Smooth muscle cell (in vitro differentiated cells): ENCODE data around the gene CCDC24. TPM values are rescaled to one million over a fixed set of nuclear protein-coding genes. Genes with fewer than 3 reads are reported as not detected.

Source experiments
- DNase-seq: peaks from one replicate; lab custom pipeline; 2025; ENCODE audit not compliant: unreplicated experiment; lab: John Stamatoyannopoulos, UW
- H2AFZ ChIP-seq: fragments of 200-600 bp; sonication (generic); 2 replicates; pipeline ENCODE4 v1.6.0; 2016; ENCODE audit warnings: antibody characterized with exemption, low read depth, mild to moderate bottlenecking
- H3F3A ChIP-seq: fragments of 200-600 bp; sonication (generic); 2 replicates; pipeline ENCODE4 v1.6.0; 2017; ENCODE audit warnings: antibody characterized with exemption, low read depth
- H3K27ac ChIP-seq: fragments of 200-600 bp; sonication (generic); 2 replicates; pipeline ENCODE4 v1.5.1; 2016; ENCODE audit warnings: low read depth, mild to moderate bottlenecking
- H3K27me3 ChIP-seq: fragments of 200-600 bp; sonication (generic); 2 replicates; pipeline ENCODE4 v1.6.1; 2016; ENCODE audit warnings: low read depth, mild to moderate bottlenecking
- H3K36me3 ChIP-seq: fragments of 200-600 bp; sonication (generic); 2 replicates; pipeline ENCODE4 v1.5.1; 2016; ENCODE audit warnings: low read depth
- H3K4me1 ChIP-seq: fragments of 200-600 bp; sonication (generic); 2 replicates; pipeline ENCODE4 v1.5.1; 2016; ENCODE audit warnings: low read depth
- H3K4me2 ChIP-seq: fragments of 200-600 bp; sonication (generic); 2 replicates; pipeline ENCODE4 v1.6.0; 2016; ENCODE audit warnings: mild to moderate bottlenecking
- H3K4me3 ChIP-seq: fragments of 200-600 bp; sonication (generic); 2 replicates; pipeline ENCODE4 v1.5.1; 2016; ENCODE audit warnings: mild to moderate bottlenecking
- H3K79me2 ChIP-seq: fragments of 200-600 bp; sonication (generic); 2 replicates; pipeline ENCODE4 v1.6.0; 2016; ENCODE audit warnings: low read depth, mild to moderate bottlenecking
- H3K9ac ChIP-seq: fragments of 200-600 bp; sonication (generic); 2 replicates; pipeline ENCODE4 v1.6.0; 2016; ENCODE audit warnings: low read depth
- H3K9me3 ChIP-seq: fragments of 200-600 bp; sonication (generic); replicated peaks from 2 replicates; pipeline ENCODE4 v1.5.1; 2016; ENCODE audit warnings: low read depth
- H4K20me1 ChIP-seq: fragments of 200-600 bp; sonication (generic); 2 replicates; pipeline ENCODE4 v1.6.0; 2016; ENCODE audit warnings: low read depth
- WGBS: methylation state at CpG from one replicate; pipeline ENCODE4 v1.1.7; 2016; ENCODE audit warnings: low lambda C conversion rate; 5-methylcytosine and 5-hydroxymethylcytosine counted together
- polyA plus RNA-seq: library from polyadenylated mRNA; unstranded; fragments of >200 nt; fragmentation: Nextera tagmentation; extraction: Ambion mirVana; gene quantifications from 2 replicates; pipeline ENCODE4 v1.2.1, GENCODE V29; 2016
- total RNA-seq: library from RNA; depleted of rRNA; stranded (reverse); fragments of >200 nt; gene quantifications from 2 replicates; pipeline ENCODE4 v1.2.3, GENCODE V29; 2014
- TF ChIP-seq, protein P1 (sequence below): fragments of 200-600 bp; sonication (generic); IDR thresholded peaks from 2 replicates; pipeline ENCODE4 v1.5.1; 2017; ENCODE audit warnings: borderline replicate concordance, mild to moderate bottlenecking, antibody characterized with exemption; ENCODE audit not compliant: insufficient read depth, poor library complexity, severe bottlenecking

CCDC24 gene
- total and polyA plus RNA-seq, 2 experiments from 2014 or later = 6.5 to 11.4 TPM

DNA sequence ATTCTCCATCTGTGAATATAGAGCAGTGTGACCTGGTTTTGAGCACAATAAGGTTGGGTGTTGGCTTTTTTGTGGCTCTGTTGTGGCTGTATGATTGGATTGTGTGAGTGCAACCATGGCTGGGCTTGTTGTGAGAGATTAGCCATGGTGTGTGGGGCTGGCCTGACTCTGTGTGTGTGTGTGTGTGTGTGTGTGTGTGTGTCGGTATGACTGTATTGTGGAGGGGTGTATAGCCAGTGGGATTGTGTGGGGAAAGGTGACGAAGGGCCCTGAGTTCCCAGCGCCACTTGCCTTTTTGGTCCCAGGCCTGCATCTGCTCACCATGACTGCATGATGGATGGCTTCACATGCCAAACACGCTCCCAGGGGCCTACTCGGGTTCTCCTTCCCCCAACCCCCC, 45.8 kb downstream of the CCDC24 start:
- H2AFZ ChIP-seq = no peak overlapping the region
- no peak overlapping the region for H3K9ac ChIP-seq
- H4K20me1 ChIP-seq = no peaks in the 10 kb centered on the region
- H3K27me3 ChIP-seq = no peaks in the 10 kb centered on the region
- H3K27ac ChIP-seq = no peak overlapping the region
- H3K9me3 ChIP-seq = no peaks in the 10 kb centered on the region
- H3K4me3 ChIP-seq = no peak overlapping the region
- no peaks in the 10 kb centered on the region for H3F3A ChIP-seq
- 91% methylated on average over 4 of the region's 5 CpGs for WGBS
- TF ChIP-seq, protein P1, sequence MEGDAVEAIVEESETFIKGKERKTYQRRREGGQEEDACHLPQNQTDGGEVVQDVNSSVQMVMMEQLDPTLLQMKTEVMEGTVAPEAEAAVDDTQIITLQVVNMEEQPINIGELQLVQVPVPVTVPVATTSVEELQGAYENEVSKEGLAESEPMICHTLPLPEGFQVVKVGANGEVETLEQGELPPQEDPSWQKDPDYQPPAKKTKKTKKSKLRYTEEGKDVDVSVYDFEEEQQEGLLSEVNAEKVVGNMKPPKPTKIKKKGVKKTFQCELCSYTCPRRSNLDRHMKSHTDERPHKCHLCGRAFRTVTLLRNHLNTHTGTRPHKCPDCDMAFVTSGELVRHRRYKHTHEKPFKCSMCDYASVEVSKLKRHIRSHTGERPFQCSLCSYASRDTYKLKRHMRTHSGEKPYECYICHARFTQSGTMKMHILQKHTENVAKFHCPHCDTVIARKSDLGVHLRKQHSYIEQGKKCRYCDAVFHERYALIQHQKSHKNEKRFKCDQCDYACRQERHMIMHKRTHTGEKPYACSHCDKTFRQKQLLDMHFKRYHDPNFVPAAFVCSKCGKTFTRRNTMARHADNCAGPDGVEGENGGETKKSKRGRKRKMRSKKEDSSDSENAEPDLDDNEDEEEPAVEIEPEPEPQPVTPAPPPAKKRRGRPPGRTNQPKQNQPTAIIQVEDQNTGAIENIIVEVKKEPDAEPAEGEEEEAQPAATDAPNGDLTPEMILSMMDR = no peak
- DNase-seq = no peak
- H3K36me3 ChIP-seq = no peaks in the 10 kb centered on the region
- peaks cover 4% of the 10 kb centered on the region for H3K4me1 ChIP-seq
- H3K4me2 ChIP-seq = no peak overlapping the region
- no peaks in the 10 kb centered on the region for H3K79me2 ChIP-seq

DNA sequence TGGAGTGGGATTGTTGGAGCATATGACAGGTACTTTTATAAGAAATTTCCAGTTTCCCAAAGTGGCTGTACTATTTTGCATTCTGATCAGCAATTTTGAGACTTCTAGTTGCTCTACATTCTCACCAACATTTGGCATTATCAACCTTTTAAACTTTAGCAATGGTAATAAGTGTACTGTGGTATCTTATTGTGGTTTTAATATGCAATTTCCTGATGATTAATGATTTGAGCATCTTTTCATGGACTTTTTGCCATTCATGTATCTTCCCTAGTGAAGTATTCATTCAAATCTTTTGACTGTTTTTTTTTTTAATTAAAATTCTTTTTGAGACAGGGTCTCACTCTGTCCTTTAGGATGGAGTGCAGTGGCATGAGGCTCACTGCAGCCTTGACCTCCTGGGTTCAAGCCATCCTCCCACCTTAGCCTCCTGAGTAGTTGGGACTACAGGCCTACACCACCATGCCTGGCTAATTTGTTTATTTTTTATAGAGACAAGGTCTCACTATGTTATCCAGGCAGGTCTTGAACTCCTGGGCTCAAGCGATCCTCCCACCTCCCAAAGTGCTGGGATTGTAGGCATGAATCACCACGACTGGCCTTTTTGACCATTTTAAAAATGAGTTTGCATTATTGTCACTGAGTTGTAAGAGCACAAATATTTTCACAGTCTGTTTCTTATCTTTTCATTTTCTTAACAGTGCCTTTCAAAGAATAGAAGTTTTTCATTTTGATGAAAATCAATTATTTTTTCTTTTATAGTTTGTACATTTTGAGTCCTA, 47.7 kb downstream of the CCDC24 start:
- Histone ChIP-seq H3K27me3 (no peaks in the 10 kb centered on the region), H3K79me2 (no peaks in the 10 kb centered on the region), H3K36me3 (no peaks in the 10 kb centered on the region), H3K4me2 (no peak overlapping the region), H4K20me1 (no peaks in the 10 kb centered on the region), H2AFZ (no peak overlapping the region), H3K4me3 (no peak overlapping the region), H3F3A (no peaks in the 10 kb centered on the region), H3K4me1 (peaks cover 5% of the 10 kb centered on the region), H3K9me3 (no peaks in the 10 kb centered on the region), H3K9ac (no peak overlapping the region), H3K27ac (no peak overlapping the region)
- TF ChIP-seq, protein P1 = no peak
- no peak for DNase-seq
- 38% methylated on average over 2 of the region's 2 CpGs for WGBS

DNA sequence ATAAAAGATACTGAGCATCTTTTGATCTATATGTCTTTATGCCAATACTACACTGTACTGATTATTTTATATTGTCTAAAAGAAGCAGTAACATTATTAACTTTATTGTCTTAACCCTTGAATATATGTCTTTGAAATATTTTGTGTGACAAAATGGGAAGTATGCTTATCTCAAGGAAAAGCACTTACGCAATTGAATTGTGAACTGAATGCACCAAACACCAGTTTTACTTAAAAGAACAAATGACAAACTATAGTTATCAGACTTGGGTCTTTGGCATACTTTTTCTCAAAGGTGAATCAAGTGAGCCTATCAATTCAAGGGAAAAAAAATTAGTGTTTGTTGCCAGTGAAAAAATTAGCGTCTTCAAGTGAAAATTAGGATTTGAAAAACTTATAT, 49.0 kb downstream of the CCDC24 start:
- Histone ChIP-seq H3K4me3 (no peak overlapping the region), H3F3A (no peaks in the 10 kb centered on the region), H3K4me2 (no peak overlapping the region), H3K79me2 (no peaks in the 10 kb centered on the region), H3K9me3 (no peaks in the 10 kb centered on the region), H3K27ac (no peak overlapping the region), H2AFZ (no peak overlapping the region), H3K27me3 (no peaks in the 10 kb centered on the region), H3K36me3 (no peaks in the 10 kb centered on the region), H3K4me1 (peaks cover 6% of the 10 kb centered on the region), H3K9ac (no peak overlapping the region), H4K20me1 (no peaks in the 10 kb centered on the region)
- no peak for DNase-seq
- WGBS = 94% methylated on average over 2 of the region's 2 CpGs
- TF ChIP-seq, protein P1 = no peak

DNA sequence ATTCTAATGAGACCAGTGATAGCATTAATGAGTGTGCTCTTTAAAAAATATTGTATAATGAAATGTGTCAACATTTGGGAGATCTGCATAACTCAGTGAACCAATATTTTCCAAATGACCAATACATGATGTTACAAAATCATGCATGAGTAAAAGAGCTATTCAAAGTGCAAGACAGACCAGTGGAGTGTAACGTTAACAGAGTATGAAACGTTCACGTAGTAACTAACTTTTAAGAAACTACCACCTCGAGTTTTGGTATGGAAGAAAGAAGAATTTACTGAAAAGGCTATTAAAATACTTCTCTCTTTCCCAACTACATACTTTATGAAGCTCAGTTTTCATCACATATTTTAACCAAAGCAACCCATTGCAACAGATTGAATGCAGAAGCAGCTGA, 49.4 kb downstream of the CCDC24 start:
- H3K9me3 ChIP-seq = no peaks in the 10 kb centered on the region
- no peak overlapping the region for H2AFZ ChIP-seq
- H3K79me2 ChIP-seq = no peaks in the 10 kb centered on the region
- no peak overlapping the region for H3K4me2 ChIP-seq
- H3F3A ChIP-seq = no peaks in the 10 kb centered on the region
- H3K27ac ChIP-seq = no peak overlapping the region
- no peaks in the 10 kb centered on the region for H3K36me3 ChIP-seq
- WGBS = 62% methylated on average over 4 of the region's 4 CpGs
- no peaks in the 10 kb centered on the region for H3K27me3 ChIP-seq
- H3K4me3 ChIP-seq = no peak overlapping the region
- H3K9ac ChIP-seq = no peak overlapping the region
- DNase-seq = no peak
- no peaks in the 10 kb centered on the region for H4K20me1 ChIP-seq
- peaks cover 6% of the 10 kb centered on the region for H3K4me1 ChIP-seq
- TF ChIP-seq, protein P1 = no peak
